CD4-positive, alpha-beta T cell (primary cell): Measurements from ENCODE around the gene MAGEB4. TPM values are rescaled to one million over a fixed set of nuclear protein-coding genes. Genes with fewer than 3 reads are reported as not detected.

Experiments
- ATAC-seq: fragments of 200-7000 bp; cut with Tn5 transposase; one replicate; pipeline ENCODE4 v1.10.0; 2022; ENCODE audit warnings: mild to moderate bottlenecking; ENCODE audit not compliant: poor library complexity
- CTCF ChIA-PET: fragments of 350-600 bp; sonication (Branson Sonifier 250); formaldehyde crosslinking; loops from one replicate; lab custom pipeline; 2021; ENCODE audit warnings: antibody characterized with exemption, inconsistent platforms; lab: Charles Lee
- POLR2A ChIA-PET: fragments of 350-600 bp; sonication (Branson Sonifier 250); formaldehyde crosslinking; loops from one replicate; lab custom pipeline; 2021; ENCODE audit warnings: antibody characterized with exemption, inconsistent platforms; lab: Charles Lee
- DNase-seq, 14 experiments: peaks; one replicate each; pipeline ENCODE4 v3.0.0-alpha.2; 2013 to 2020; ENCODE audit warnings: mixed read lengths in 2 of 14
- H3K27ac ChIP-seq, 2 donors: one replicate each; pipeline versions ENCODE4 v1.5.1 to v1.7.0; 2013; ENCODE audit warnings: low read length in 2 of 2, low read depth in 1 of 2, mild to moderate bottlenecking in 1 of 2
- H3K27me3 ChIP-seq, 2 experiments: 1 replicate in 1 of 2; 2 replicates in 1 of 2; pipeline versions ENCODE4 v1.6.1 to v1.7.0; 2013; ENCODE audit warnings: low read length in 2 of 2, control low read depth in 1 of 2, mild to moderate bottlenecking in 1 of 2, moderate library complexity in 1 of 2; ENCODE audit not compliant: insufficient read depth in 2 of 2, control insufficient read depth in 1 of 2
- H3K36me3 ChIP-seq: one replicate; pipeline ENCODE4 v1.6.1; 2013; ENCODE audit warnings: low read length, control low read depth; ENCODE audit not compliant: insufficient read depth
- H3K4me1 ChIP-seq: one replicate; pipeline ENCODE4 v1.6.1; 2013; ENCODE audit warnings: low read length, control low read depth; ENCODE audit not compliant: insufficient read depth
- H3K4me3 ChIP-seq: one replicate; pipeline ENCODE4 v1.5.1; 2013; ENCODE audit warnings: mild to moderate bottlenecking, low read length, moderate library complexity
- H3K9me3 ChIP-seq, 2 experiments: 1 replicate in 1 of 2; 2 replicates in 1 of 2; pipeline versions ENCODE4 v1.6.1 to v1.7.0; 2013; ENCODE audit warnings: low read length in 2 of 2, mild to moderate bottlenecking in 2 of 2, control low read depth in 1 of 2, moderate library complexity in 1 of 2; ENCODE audit not compliant: control insufficient read depth in 1 of 2, insufficient read depth in 1 of 2
- H3K27ac Mint-ChIP-seq: one replicate; pipeline ENCODE4 v1.8.0; 2020; ENCODE audit warnings: mixed read lengths
- H3K27me3 Mint-ChIP-seq: one replicate; pipeline ENCODE4 v1.8.0; 2021; ENCODE audit warnings: mixed read lengths
- H3K36me3 Mint-ChIP-seq: one replicate; pipeline ENCODE4 v1.8.0; 2021; ENCODE audit warnings: low read depth, mixed read lengths
- H3K4me1 Mint-ChIP-seq: one replicate; pipeline ENCODE4 v1.8.0; 2021; ENCODE audit warnings: low read depth, mixed read lengths
- H3K4me3 Mint-ChIP-seq: one replicate; pipeline ENCODE4 v1.8.0; 2020; ENCODE audit warnings: mild to moderate bottlenecking, mixed read lengths
- H3K9me3 Mint-ChIP-seq: one replicate; pipeline ENCODE4 v1.8.0; 2020; ENCODE audit warnings: mixed read lengths
- CTCF ChIP-seq: fragments of 200-600 bp; IDR thresholded peaks from one replicate; pipeline ENCODE4 v1.8.0; 2022; ENCODE audit warnings: antibody characterized with exemption, mild to moderate bottlenecking
- intact Hi-C, 2 experiments: fragments of 100-400 bp; cut with DNase I in 1 of 2; cut with micrococcal nuclease in 1 of 2; formaldehyde crosslinking; loops; one replicate each; pipeline versions ENCODE4 v1.15.1 to v1.9.0; 2023 to 2025; cut with DNase I, micrococcal nuclease
- total RNA-seq, 174 experiments: library from RNA in 2 of 174; stranded (reverse) in 2 of 174; gene quantifications; one replicate each; pipeline ENCODE4 v1.2.3 and lab custom pipeline; 2021 to 2026

The MAGEB4 gene
- total RNA-seq, 2 experiments from 2014 or later, result not detected

- POLR2A ChIA-PET, result no interaction called here
- DNase-seq (no peak), ATAC-seq (no peak)
- H3K36me3 Mint-ChIP-seq, result no peaks in the 10 kb centered on the region
- CTCF ChIA-PET, result no interaction called here
- Histone ChIP-seq H3K27ac (no peak overlapping the region), H3K9me3 (no peaks in the 10 kb centered on the region), H3K27me3 (no peaks in the 10 kb centered on the region), H3K4me1 (no peaks in the 10 kb centered on the region), H3K4me3 (no peak overlapping the region), H3K36me3 (no peaks in the 10 kb centered on the region)
- intact Hi-C loops, result no loop called here
- peaks cover 9% of the 10 kb centered on the region for H3K4me1 Mint-ChIP-seq
- H3K27me3 Mint-ChIP-seq, result no peaks in the 10 kb centered on the region
- no peak for TF ChIP-seq CTCF
- H3K9me3 Mint-ChIP-seq, result no peaks in the 10 kb centered on the region
- no peak overlapping the region for H3K4me3 Mint-ChIP-seq
- H3K27ac Mint-ChIP-seq, result no peak overlapping the region
These were observed 40.7 kb downstream of the MAGEB4 start for GRCh38 chrX:30282527-30282926.

GRCh38 chrX:30283456-30284200, 41.8 kb downstream of the MAGEB4 start:
- intact Hi-C loops, result no loop called here
- Histone ChIP-seq H3K9me3 (no peaks in the 10 kb centered on the region), H3K36me3 (no peaks in the 10 kb centered on the region), H3K4me1 (no peaks in the 10 kb centered on the region), H3K27me3 (no peaks in the 10 kb centered on the region), H3K27ac (no peak overlapping the region), H3K4me3 (no peak overlapping the region)
- Mint-ChIP-seq H3K27me3 (no peaks in the 10 kb centered on the region), H3K4me3 (no peak overlapping the region), H3K36me3 (no peaks in the 10 kb centered on the region), H3K27ac (no peak overlapping the region), H3K4me1 (peaks cover 9% of the 10 kb centered on the region), H3K9me3 (no peaks in the 10 kb centered on the region)
- ChIA-PET POLR2A (no interaction called here), CTCF (no interaction called here)
- DNase-seq (no peak), ATAC-seq (no peak)
- TF ChIP-seq CTCF, result no peak

Other genes starting within 250 kb of the MAGEB4 start
- not detected for gene MAGEB2, start 26.4 kb upstream of the MAGEB4 start, total RNA-seq
- gene MAGEB3, start 11.3 kb upstream of the MAGEB4 start, total RNA-seq, result not detected
- not detected for gene MAGEB1, start 5.1 kb downstream of the MAGEB4 start, total RNA-seq
- not detected for gene NR0B1, start 67.4 kb downstream of the MAGEB4 start, total RNA-seq